Stimulated activated CD8-positive, alpha-beta memory T cell treated with anti-CD3 and anti-CD28 coated beads, Interleukin-12 subunit alpha, Interleukin-12 subunit beta, amount 100 ng/mL, for 4 hours (primary cell): ENCODE data around the gene SUSD6.
"Not testable (repeated sequence)": the region's sequence is repeated elsewhere in the genome, so short reads cannot be mapped to it uniquely, and the experiment has no call there.

Experiments
- DNase-seq: peaks from one replicate; pipeline ENCODE4 v3.0.0-alpha.2; 2020; ENCODE audit warnings: low read depth

The SUSD6 gene

GRCh38 chr14:69591317-69591716 is 20.1 kb upstream of the SUSD6 start:
- no peak for DNase-seq

- no peak for DNase-seq
These were observed 18.2 kb upstream of the SUSD6 start for GRCh38 chr14:69593018-69593677.

- DNase-seq, result no peak
These were observed 16.6 kb upstream of the SUSD6 start for GRCh38 chr14:69594846-69595245.

- no peak for DNase-seq
These were observed 16.1 kb upstream of the SUSD6 start for GRCh38 chr14:69595336-69595735.

- not testable (repeated sequence) for DNase-seq
These were observed 12.0 kb upstream of the SUSD6 start for GRCh38 chr14:69599431-69599830.

GRCh38 chr14:69600304-69600891 is 11.0 kb upstream of the SUSD6 start:
- no peak for DNase-seq

GRCh38 chr14:69605738-69606137 is 5.7 kb upstream of the SUSD6 start:
- DNase-seq, result no peak

- no peak for DNase-seq
These were observed 4.9 kb upstream of the SUSD6 start for GRCh38 chr14:69606258-69607184.

- DNase-seq, result no peak
These were observed 1.1 kb upstream of the SUSD6 start for GRCh38 chr14:69610020-69610873.

GRCh38 chr14:69610874-69611171 is 573 bp upstream of the SUSD6 start:
- no peak for DNase-seq

- peak; percentile 27 for DNase-seq
These were observed 802 bp downstream of the SUSD6 start for GRCh38 chr14:69612014-69612782.

- no peak for DNase-seq
These were observed 1.4 kb downstream of the SUSD6 start for GRCh38 chr14:69612783-69613130.

- no peak for DNase-seq
These were observed 2.1 kb downstream of the SUSD6 start for GRCh38 chr14:69613312-69614073.

GRCh38 chr14:69614592-69614991 is 3.2 kb downstream of the SUSD6 start:
- no peak for DNase-seq

GRCh38 chr14:69615121-69615495 is 3.7 kb downstream of the SUSD6 start:
- no peak for DNase-seq

GRCh38 chr14:69615496-69616407 is 4.4 kb downstream of the SUSD6 start:
- no peak for DNase-seq

GRCh38 chr14:69616408-69616773 is 5.0 kb downstream of the SUSD6 start:
- DNase-seq, result no peak

GRCh38 chr14:69617796-69618195 is 6.4 kb downstream of the SUSD6 start:
- DNase-seq, result no peak

- no peak for DNase-seq
These were observed 7.6 kb downstream of the SUSD6 start for GRCh38 chr14:69619012-69619411.

- no peak for DNase-seq
These were observed 8.8 kb downstream of the SUSD6 start for GRCh38 chr14:69620211-69620611.
